Spleen (tissue), 11 donors: Measurements from ENCODE around the gene GART. TPM values are rescaled to one million over a fixed set of nuclear protein-coding genes. Genes with fewer than 3 reads are reported as not detected.

Experiments
- DNase-seq: peaks from one replicate; pipeline ENCODE4 v3.0.0-alpha.2; 2020
- H3K27ac ChIP-seq, 8 donors: fragments of 200-600 bp; sonication (generic) in 7 of 8; 1 replicate in 4 of 8; 2 replicates in 4 of 8; pipeline versions ENCODE4 v1.5.0 to v1.8.0; 2016 to 2021; ENCODE audit warnings: inconsistent platforms in 4 of 8, mild to moderate bottlenecking in 4 of 8, moderate library complexity in 1 of 8
- H3K27me3 ChIP-seq, 7 donors: fragments of 200-600 bp; sonication (generic) in 6 of 7; replicated peaks in 1 of 7; 1 replicate in 4 of 7; 2 replicates in 3 of 7; pipeline versions ENCODE4 v1.5.0 to v1.8.0; 2016 to 2021; ENCODE audit warnings: inconsistent platforms in 3 of 7, mild to moderate bottlenecking in 1 of 7
- H3K36me3 ChIP-seq, 6 donors: fragments of 200-600 bp; sonication (generic) in 5 of 6; 1 replicate in 4 of 6; 2 replicates in 2 of 6; pipeline versions ENCODE4 v1.5.0 to v1.8.0; 2016 to 2021; ENCODE audit warnings: inconsistent platforms in 2 of 6
- H3K4me1 ChIP-seq, 6 donors: fragments of 200-600 bp; sonication (generic) in 5 of 6; 1 replicate in 3 of 6; 2 replicates in 3 of 6; pipeline versions ENCODE4 v1.5.0 to v1.8.0; 2016 to 2021; ENCODE audit warnings: inconsistent platforms in 3 of 6
- H3K4me3 ChIP-seq, 8 donors: fragments of 200-600 bp; sonication (generic) in 7 of 8; 1 replicate in 4 of 8; 2 replicates in 4 of 8; pipeline versions ENCODE4 v1.5.0 to v1.8.0; 2016 to 2021; ENCODE audit warnings: inconsistent platforms in 4 of 8, mild to moderate bottlenecking in 4 of 8, moderate library complexity in 2 of 8
- H3K9me3 ChIP-seq, 8 donors: fragments of 200-600 bp; sonication (generic) in 7 of 8; 1 replicate in 4 of 8; 2 replicates in 4 of 8; pipeline versions ENCODE4 v1.5.0 to v1.8.0; 2016 to 2021; ENCODE audit warnings: inconsistent platforms in 4 of 8
- POLR2A ChIP-seq, 3 donors: fragments of 450-650 bp; IDR thresholded peaks; one replicate each; pipeline ENCODE4 v1.5.1; 2017; ENCODE audit warnings: antibody characterized with exemption in 3 of 3, mild to moderate bottlenecking in 1 of 3
- POLR2AphosphoS5 ChIP-seq, 3 donors: sonication (generic); formaldehyde crosslinking; IDR thresholded peaks; one replicate each; pipeline ENCODE4 v1.5.1; 2017; ENCODE audit warnings: antibody characterized with exemption in 3 of 3
- WGBS, 5 donors: extraction: QIAGEN DNeasy Blood & Tissue Kit in 3 of 5; methylation state at CpG; one replicate each; pipeline versions ENCODE4 v1.1.5 to v1.1.7; 2013 to 2018; 5-methylcytosine and 5-hydroxymethylcytosine counted together
- intact Hi-C: fragments of 100-400 bp; cut with DNase I; formaldehyde crosslinking; loops from one replicate; pipeline ENCODE4 v1.15.0; 2023; ENCODE audit warnings: low total_unique reads
- polyA plus RNA-seq, 3 donors: library from polyadenylated mRNA; stranded (reverse); fragments of 200-250 nt; gene quantifications; one replicate each; pipeline ENCODE4 v1.2.1, GENCODE V29; 2013
- total RNA-seq, 7 donors: library from RNA; depleted of rRNA in 3 of 7; stranded (reverse); fragments of >200 nt in 3 of 7; fragmentation: NEBNext Ultra II Directional in 4 of 7; extraction: Animal tissue kit (Norgen Biotek cat#: 25700) in 4 of 7; gene quantifications; one replicate each; pipeline versions ENCODE4 v1.1.0 to v1.2.1, GENCODE V29; 2016 to 2021
- TF ChIP-seq, protein P1 (sequence below), 11 experiments: fragments of 200-600 bp in 7 of 11; fragments of 450-650 bp in 4 of 11; sonication (generic) in 4 of 11; IDR thresholded peaks in 8 of 11; conservative IDR thresholded peaks in 3 of 11; 1 replicate in 7 of 11; 2 replicates in 4 of 11; pipeline versions ENCODE4 v1.4.0 to v1.8.0; 2016 to 2021; ENCODE audit warnings: antibody characterized with exemption in 11 of 11, inconsistent platforms in 4 of 11, mild to moderate bottlenecking in 1 of 11
- donor health status: healthy with polysubstance abuse.
- donor health status: DM: no; HTN: no; CAD: no; lungs with moderate emphysema.
- donor health status: DM: no; HTN: no; CAD: no.
- donor health status: Bipolar disorder and iron deficiency.
- donor health status: healthy.
- donor health status: DM: no; HTN: no; CAD: no.
- donor health status: DM: yes; HTN: yes; CAD: no.

Gene GART
- total and polyA plus RNA-seq, 10 donors, result 14.3 to 113 (median 64.7) TPM

DNA sequence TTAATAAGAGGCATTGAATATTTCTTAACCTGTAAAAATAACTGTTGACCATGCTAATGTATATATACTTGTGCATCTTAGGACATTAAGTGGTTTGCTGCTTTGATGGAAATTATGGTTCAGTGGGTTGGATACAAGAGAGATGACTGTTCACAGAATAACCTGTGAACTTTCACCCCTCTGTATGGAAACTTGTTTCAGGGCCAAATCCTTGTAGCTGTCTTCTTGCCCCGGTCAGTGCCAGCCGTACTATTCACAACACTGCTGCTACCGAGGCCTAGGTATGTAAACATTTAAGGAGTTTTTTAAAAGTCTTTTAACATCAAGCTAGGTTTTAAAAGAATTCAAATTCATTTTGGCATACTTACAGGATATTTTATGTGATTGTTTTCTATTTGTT lies 30.4 kb upstream of the GART start:
- 70 to 93% (median 79%) methylated on average over 3 of the region's 3 CpGs for WGBS, 5 donors
- H3K27ac ChIP-seq, result no peak overlapping the region
- no peak overlapping the region for H3K4me3 ChIP-seq
- DNase-seq, result no peak
- peaks cover 4 to 100% (median 82%) of the 10 kb centered on the region in 6 donors for H3K36me3 ChIP-seq
- TF ChIP-seq, protein P1, sequence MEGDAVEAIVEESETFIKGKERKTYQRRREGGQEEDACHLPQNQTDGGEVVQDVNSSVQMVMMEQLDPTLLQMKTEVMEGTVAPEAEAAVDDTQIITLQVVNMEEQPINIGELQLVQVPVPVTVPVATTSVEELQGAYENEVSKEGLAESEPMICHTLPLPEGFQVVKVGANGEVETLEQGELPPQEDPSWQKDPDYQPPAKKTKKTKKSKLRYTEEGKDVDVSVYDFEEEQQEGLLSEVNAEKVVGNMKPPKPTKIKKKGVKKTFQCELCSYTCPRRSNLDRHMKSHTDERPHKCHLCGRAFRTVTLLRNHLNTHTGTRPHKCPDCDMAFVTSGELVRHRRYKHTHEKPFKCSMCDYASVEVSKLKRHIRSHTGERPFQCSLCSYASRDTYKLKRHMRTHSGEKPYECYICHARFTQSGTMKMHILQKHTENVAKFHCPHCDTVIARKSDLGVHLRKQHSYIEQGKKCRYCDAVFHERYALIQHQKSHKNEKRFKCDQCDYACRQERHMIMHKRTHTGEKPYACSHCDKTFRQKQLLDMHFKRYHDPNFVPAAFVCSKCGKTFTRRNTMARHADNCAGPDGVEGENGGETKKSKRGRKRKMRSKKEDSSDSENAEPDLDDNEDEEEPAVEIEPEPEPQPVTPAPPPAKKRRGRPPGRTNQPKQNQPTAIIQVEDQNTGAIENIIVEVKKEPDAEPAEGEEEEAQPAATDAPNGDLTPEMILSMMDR (IDR thresholded peaks at IDR 0.05 in 8 of 11, conservative IDR thresholded peaks at IDR 0.05 in 3 of 11), result no peak
- TF ChIP-seq POLR2AphosphoS5 (IDR thresholded peaks at IDR 0.05) (peak in 1 of 3 donors; percentile 7), POLR2A (IDR thresholded peaks at IDR 0.05) (no peak)
- H3K27me3 ChIP-seq, result no peaks in the 10 kb centered on the region
- H3K9me3 ChIP-seq, result no peaks in the 10 kb centered on the region
- intact Hi-C loops, result no loop called here
- H3K4me1 ChIP-seq, result peaks cover 0 to 36% (median 11%) of the 10 kb centered on the region in 6 donors

DNA sequence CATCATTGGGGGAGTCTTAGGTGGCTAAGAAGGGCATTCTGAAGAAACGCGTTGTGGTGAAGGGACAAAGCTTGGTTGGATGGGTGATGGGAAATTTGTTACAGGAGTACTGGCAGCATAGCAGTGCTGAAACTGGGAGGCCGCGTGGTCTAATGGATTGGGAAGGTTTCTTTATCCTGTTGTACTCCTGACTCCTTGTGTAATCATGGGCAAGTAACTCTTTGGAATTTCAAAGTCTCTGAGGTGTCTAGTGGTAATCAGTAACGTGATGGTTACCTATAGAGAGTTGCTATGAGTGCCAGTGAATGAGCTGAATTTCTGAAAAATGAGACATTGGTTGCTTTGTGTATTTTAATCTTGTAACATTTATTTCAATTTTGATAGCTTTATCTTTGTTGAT lies 28.1 kb upstream of the GART start:
- Histone ChIP-seq H3K27ac (no peak overlapping the region), H3K4me3 (no peak overlapping the region), H3K36me3 (peaks cover 4 to 97% (median 70%) of the 10 kb centered on the region in 6 donors), H3K27me3 (no peaks in the 10 kb centered on the region), H3K9me3 (no peaks in the 10 kb centered on the region), H3K4me1 (peaks cover 0 to 47% (median 13%) of the 10 kb centered on the region in 6 donors)
- no peak for DNase-seq
- TF ChIP-seq POLR2AphosphoS5 (IDR thresholded peaks at IDR 0.05) (no peak), POLR2A (IDR thresholded peaks at IDR 0.05) (no peak)
- TF ChIP-seq, protein P1 (IDR thresholded peaks at IDR 0.05 in 8 of 11, conservative IDR thresholded peaks at IDR 0.05 in 3 of 11), result no peak
- 93 to 96% (median 95%) methylated on average over 5 of the region's 5 CpGs for WGBS, 5 donors
- intact Hi-C loops, result no loop called here

DNA sequence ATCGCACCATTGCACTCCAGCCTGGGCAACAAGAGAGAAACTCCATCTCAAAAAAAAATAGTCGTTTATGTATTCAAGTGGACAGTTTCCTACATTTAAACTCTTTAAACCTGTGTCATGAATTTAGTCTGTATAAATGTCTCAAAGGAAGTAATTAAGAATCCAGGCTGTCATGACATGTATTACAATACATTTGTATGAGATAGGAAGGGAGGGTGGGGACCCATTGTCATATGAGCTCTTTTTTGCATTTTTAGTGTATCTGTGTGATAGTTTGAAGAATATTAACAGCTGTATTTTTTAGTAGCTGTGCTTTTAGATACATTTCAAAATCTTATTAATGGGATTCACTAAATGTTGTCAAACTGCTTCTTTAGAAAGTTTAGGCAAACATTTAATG lies 26.5 kb upstream of the GART start:
- Histone ChIP-seq H3K27me3 (no peaks in the 10 kb centered on the region), H3K4me3 (no peak overlapping the region), H3K27ac (peak overlapping the region in 1 of 8 donors; percentile 32), H3K9me3 (no peaks in the 10 kb centered on the region), H3K36me3 (peaks cover under 1 to 97% (median 66%) of the 10 kb centered on the region in 6 donors), H3K4me1 (peaks cover 0 to 53% (median 16%) of the 10 kb centered on the region in 6 donors)
- no peak for DNase-seq
- intact Hi-C loops, result no loop called here
- 76 to 87% (median 83%) methylated on average over 2 of the region's 2 CpGs for WGBS, 5 donors
- TF ChIP-seq POLR2AphosphoS5 (IDR thresholded peaks at IDR 0.05) (no peak), POLR2A (IDR thresholded peaks at IDR 0.05) (no peak)
- TF ChIP-seq, protein P1 (IDR thresholded peaks at IDR 0.05 in 8 of 11, conservative IDR thresholded peaks at IDR 0.05 in 3 of 11), result no peak

DNA sequence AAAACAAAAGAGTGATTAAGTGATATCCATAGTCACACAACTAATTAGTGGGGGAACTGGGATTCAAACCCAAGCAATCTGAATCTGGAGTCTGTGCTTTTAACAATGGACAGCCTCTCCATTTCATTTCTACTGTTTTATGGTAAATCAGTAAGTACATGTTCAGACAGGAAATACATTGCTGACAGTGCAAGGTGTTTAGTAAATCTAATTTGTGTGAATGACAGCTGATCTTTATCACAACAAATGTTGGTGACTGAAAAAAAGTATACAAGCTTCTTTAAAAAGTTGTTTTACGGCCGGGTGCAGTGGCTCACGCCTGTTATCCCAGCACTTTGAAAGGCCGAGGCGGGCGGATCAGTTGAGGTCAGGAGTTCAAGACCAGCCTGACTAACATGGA lies 26.0 kb upstream of the GART start:
- no peaks in the 10 kb centered on the region for H3K27me3 ChIP-seq

More for the DNA sequence above, 26.0 kb upstream of the GART start:
- WGBS, 5 donors, result 52 to 82% (median 69%) methylated on average over 6 of the region's 6 CpGs
- intact Hi-C loops, result no loop called here
- TF ChIP-seq POLR2AphosphoS5 (IDR thresholded peaks at IDR 0.05) (no peak), POLR2A (IDR thresholded peaks at IDR 0.05) (no peak)
- TF ChIP-seq, protein P1 (IDR thresholded peaks at IDR 0.05 in 8 of 11, conservative IDR thresholded peaks at IDR 0.05 in 3 of 11), result no peak
- DNase-seq, result no peak
- peaks cover 0 to 58% (median 18%) of the 10 kb centered on the region in 6 donors for H3K4me1 ChIP-seq
- H3K27ac ChIP-seq, result peak overlapping the region in 1 of 8 donors; percentile 32
- H3K36me3 ChIP-seq, result peaks cover 0 to 97% (median 66%) of the 10 kb centered on the region in 6 donors
- H3K9me3 ChIP-seq, result no peaks in the 10 kb centered on the region
- no peak overlapping the region for H3K4me3 ChIP-seq
